NCI-H82 treated with DMSO at 0.1 percent for 48 hours (cell line): Measurements from ENCODE around the gene TIPIN.
"Not testable (repeated sequence)": the region's sequence is repeated elsewhere in the genome, so short reads cannot be mapped to it uniquely, and the experiment has no call there.

Source experiments
- DNase-seq: peaks from one replicate; lab custom pipeline; 2025; ENCODE audit not compliant: unreplicated experiment; lab: John Stamatoyannopoulos, UW

Gene TIPIN

DNA sequence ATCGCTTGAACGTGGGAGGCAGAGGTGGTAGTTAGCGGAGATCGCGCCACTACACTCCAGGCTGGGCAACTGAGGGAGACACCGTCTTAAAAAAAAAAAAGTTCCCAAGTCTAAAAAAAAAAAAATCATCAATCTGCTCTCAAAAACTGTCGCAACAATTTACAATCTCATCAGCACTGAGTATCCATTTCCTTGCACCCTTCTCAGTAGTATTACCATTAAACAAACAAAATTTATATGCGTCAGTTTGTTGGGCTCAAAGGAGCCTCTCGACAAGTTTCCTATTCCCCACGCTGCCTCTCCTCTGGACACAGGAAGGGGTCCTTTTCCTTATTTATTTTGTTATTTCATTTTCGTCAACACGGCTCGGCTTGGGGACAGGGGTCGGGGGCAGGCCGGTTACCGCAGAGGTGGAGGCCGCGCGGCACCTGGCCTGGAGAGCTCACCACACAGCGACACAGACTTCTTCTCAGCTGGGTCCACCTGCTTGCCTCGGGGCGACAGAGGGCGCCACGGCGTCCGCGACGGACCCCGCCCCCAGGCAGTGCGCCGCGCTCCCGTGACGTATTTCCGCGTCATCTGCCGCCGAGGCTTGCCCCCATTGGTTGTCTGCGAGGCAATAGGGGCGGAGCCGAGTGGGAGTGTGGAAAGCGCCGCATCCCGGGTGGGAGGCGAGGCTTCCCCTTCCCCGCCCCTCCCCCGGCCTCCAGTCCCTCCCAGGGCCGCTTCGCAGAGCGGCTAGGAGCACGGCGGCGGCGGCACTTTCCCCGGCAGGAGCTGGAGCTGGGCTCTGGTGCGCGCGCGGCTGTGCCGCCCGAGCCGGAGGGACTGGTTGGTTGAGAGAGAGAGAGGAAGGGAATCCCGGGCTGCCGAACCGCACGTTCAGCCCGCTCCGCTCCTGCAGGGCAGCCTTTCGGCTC lies 30.0 kb upstream of the TIPIN start, which contains the start of gene MAP2K1:
TSS of gene MAP2K1 (plus strand) at position 709 of the 920 bp plus-strand sequence. CDS start 436 bp downstream, outside the sequence.
- peak; percentile 89 for DNase-seq

GRCh38 chr15:66381376-66381775 lies 24.9 kb upstream of the TIPIN start:
- DNase-seq = not testable (repeated sequence)

DNA sequence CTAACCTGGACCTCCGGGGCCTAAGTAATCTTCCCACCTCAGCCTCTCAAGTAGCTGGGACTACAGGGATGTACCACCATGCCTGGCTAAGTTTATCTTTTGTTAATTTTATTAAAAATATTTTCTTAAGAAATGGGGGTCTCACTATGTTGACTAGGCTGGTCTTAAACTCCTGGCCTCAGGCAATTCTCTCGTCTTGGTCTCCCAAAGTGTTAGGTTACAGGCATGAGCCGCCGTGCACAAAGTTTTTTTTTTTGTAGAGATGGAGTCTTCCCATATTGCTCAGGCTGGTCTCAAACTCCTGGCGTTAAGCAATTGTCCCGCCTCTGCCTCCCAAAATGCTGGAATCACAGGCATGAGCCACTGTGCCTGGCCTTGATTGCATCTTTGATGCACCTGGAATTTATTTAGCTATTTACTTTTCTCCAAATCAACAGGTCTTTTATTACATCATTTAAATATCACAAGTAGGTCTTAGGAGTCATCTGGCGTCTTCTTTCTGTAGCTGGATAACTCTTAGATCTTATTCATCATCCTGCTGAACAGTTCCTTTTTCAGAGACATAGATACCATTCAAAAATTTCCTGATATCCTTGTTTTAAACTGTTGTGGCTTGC lies 22.4 kb upstream of the TIPIN start:
- no peak for DNase-seq

DNA sequence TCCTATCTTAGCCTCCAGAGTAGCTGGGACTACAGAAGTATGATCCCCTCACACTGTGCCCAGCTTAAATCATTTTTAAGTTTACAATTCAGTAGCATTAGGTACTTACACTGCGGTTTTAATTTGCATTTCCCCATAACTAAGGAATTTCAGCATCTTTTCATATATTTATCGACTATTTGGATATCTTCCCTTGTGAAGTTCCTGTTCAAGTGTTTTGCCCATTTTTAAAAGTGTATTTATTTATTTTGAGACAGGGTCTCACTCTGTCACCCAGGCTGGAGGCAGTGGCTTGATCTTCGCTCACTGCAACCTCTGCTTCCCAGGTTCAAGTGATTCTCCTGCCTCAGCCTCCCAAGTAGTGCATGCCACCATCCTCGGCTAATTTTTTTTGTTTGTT lies 17.7 kb upstream of the TIPIN start:
- DNase-seq = no peak

GRCh38 chr15:66369773-66370651 lies 13.5 kb upstream of the TIPIN start:
- DNase-seq = no peak

- DNase-seq = no peak
Measured at GRCh38 chr15:66364944-66365528, 8.6 kb upstream of the TIPIN start.

DNA sequence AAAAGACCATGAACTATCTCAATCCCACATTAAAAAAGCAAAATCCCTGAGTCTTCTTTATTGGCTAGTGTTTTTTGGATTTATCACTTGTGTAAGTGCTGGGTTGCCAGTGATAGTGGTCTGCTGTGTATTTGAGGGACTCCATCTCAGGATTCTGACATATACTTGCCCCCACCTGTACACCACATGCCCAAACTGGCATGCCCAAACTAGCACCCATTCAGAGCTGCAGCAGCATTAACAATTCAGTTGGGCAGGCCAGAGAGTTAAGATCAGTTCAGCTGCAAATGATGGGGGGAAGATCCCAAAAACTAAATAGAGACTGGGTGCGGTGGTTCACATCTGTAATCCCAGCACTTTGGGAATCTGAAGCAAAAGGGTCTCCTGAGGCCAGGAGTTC lies 6.3 kb upstream of the TIPIN start:
- DNase-seq = no peak

GRCh38 chr15:66361745-66362460 lies 5.4 kb upstream of the TIPIN start:
- DNase-seq = not testable (repeated sequence)

DNA sequence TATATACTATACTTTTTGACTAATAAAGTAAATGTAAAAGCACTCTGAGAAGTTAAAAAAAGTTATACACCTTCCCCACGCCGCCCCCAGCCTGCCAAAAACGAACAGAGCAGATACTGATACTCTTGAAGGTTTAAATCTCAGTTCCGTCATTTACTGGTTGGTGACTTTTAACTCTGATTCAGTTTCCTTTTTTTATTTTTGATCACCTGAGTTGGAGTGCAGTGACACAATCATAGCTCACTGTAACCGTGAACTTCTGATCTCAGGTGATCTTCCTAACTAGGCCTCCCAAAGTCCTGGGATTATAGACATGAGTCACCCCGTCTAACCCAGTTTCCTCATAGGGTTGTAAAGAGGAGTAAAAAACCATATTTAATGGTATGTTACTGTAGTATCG lies 3.3 kb upstream of the TIPIN start:
- DNase-seq = no peak

DNA sequence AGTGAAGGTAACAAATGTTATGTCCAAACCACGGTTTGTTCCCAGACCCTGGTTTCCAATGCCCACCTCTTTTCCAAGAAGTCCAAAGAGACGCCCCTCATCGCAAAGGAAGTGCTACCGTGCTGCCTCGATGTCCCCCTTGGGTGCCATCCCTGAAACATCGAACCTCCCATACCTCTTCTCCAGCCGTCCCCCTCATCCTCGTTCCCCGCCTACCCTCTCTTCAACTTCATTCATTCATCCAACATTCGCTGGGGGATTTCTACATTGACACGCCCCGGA lies 467 bp downstream of the TIPIN start:
- DNase-seq = no peak

- not testable (repeated sequence) for DNase-seq
Measured at GRCh38 chr15:66348530-66348929, 8.0 kb downstream of the TIPIN start.

DNA sequence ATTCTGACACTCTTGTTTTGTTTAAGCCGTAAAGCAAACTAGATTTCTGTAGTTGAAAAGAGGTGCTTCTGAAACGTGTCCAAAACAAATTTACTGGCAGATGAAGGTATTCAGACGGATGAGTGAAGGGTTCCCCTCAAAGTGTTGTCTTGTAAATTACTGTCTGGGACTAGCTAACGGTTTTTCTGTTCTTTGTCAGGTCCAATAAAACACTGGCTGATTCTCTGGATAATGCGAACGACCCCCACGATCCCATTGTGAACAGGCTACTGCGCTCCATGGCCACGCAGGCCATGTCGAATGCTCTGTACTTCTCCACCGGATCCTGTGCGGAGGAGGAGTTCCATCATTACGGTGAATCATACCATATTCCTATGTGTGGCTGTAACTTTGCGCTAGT lies 27.7 kb downstream of the TIPIN start:
- DNase-seq = no peak

DNA sequence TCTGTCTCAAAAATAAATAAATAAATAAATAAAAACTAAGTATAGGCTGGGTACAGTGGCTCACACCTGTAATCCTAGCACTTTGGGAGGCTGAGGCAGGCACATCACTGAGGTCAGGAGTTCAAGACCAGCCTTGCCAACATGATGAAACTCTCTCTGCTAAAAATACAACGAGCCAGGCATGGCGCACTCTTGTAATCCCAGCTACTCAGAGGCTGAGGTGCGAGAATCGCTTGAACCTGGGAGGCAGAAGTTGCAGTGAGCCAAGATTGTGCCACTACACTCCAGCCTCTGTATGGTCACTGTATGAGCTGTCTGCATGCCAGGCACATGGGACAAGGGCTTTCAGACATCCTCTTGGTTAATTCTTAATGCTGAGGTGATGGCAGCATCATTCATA lies 28.7 kb downstream of the TIPIN start:
- DNase-seq = no peak

- no peak for DNase-seq
Measured at GRCh38 chr15:66326051-66326450, 30.4 kb downstream of the TIPIN start.

DNA sequence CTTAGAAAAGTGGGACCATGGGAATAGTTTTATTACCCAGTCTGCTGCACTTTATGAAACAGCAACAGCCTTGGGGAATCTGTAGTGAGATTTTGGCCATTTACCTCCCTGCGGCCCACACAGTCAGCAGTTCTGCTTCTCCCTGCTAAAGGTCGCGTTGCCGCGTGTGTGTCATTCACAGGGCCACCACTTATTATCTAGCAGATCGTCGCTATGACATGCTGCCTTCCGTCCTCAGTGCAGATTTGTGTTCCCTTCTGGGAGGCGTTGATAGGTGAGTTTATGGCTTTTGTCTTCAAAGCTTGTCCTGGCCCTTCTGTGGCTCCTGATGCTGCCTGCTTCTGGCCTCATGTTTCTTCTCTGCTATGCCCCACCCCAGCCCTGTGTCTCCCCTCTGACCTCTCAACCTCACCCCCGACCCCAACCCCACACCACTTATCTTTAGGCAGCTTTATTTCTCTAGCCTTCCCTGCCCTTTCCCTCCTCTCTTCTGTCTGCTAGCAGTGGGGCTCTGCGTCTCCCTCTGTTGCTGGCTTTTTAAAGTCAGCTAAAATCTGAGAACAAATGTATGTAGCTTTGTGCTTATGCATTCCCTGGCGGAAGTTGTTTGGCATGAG lies 33.1 kb downstream of the TIPIN start:
- DNase-seq = no peak

GRCh38 chr15:66312144-66312543 lies 44.3 kb downstream of the TIPIN start:
- DNase-seq = no peak

DNA sequence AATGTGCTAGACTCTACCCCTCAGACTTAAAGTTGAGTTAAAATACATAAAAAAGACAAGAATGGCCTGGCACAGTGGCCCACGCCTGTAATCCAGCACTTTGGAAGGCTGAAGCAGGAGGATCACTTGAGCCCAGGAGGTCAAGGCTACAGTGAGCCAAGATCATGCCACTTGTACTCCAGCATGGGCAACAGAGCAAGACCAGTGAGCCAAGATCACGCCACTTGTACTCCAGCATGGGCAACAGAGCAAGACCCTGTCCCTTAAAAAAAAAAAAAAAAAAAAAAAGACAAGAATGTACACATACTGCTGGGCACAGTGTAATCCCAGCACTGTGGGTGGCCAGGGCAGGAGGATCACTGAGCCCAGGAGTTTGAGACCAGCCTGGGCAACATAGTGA lies 45.7 kb downstream of the TIPIN start:
- DNase-seq = no peak

DNA sequence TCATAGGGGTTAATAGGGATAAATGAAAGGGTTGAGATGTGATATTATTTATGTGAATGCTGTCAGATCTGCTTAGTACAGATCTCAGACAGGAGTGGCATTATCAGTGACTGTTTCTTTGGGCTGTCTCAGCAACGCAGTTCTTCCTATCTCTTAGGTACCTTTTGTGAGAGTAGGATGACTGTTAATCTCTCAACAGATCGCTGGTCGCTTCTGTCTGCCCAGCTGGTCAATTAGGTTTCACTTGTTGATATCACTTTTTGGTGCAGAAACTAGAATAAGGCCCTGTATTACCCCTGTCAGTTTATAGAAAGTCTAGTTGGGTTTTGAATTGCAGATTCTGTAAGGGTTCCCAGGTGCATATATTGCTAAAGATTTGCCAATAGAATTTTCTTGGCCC lies 46.7 kb downstream of the TIPIN start:
- no peak for DNase-seq

DNA sequence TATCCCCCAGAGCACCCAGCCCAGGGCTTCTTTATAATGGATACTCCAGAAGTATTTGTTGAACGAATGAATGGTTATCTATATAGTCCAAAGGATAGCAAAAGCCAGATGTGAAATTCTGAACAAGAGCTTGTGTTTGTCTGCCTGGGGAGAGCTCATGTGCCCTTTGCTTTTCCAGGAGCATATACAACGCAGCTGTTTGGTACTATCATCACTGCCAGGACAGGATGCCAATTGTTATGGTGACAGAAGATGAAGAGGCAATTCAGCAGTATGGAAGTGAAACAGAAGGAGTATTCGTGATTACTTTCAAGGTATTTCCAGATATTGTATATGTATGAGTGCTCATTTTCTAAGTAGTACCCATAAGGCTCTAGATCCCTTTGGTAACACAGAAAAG lies 48.0 kb downstream of the TIPIN start:
- DNase-seq = no peak

DNA sequence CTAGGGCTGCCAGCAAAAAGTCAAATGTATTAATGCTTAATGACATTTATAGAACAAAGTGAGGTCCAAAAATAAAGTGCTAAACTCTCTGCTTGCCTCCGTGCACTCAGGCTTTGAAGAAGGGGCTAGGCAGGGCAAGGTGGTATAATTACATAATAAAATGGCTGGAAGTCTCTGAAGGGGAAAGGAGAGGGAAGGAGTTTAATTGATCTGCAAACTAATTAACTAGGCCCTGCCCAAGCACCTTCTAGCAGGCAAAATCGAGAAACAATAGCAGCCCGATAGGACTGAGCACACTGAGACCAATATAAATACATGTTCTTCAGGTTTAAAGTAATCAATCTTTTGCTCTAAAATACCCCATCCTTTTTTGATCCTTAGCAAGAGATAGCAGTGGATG lies 50.1 kb downstream of the TIPIN start:
- DNase-seq = no peak
